SH-SY5Y (cell line): ENCODE measurements around the gene IFT88.

Experiments used
- GATA2 ChIP-seq: IDR thresholded peaks from 2 replicates; pipeline ENCODE4 v1.6.1; 2011; ENCODE audit warnings: mild to moderate bottlenecking, low read depth, low read length
- GATA3 ChIP-seq: IDR thresholded peaks from 2 replicates; pipeline ENCODE4 v1.6.1; 2011; ENCODE audit warnings: low read depth, mild to moderate bottlenecking, low read length, moderate library complexity

The IFT88 gene

DNA sequence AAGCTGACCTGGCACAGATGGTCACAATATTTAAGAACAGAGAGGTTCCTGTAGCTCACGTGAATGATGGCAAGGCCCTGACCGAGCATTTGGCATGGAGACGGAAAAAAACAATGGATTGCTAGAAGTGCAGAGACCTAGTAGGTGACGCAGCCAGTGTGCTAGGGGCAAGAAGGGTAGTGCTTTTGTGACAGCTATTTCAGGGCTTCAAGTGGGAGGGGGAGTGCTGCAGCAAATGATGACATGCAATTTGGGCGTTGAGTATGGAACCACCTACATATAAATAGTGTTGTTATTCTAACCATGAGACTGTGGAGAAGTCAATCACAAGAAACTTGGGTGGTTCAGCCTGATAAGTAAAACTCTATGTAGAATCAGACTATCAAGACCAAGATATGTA, 70.9 kb downstream of the IFT88 start:
- TF ChIP-seq GATA3 (no peak), GATA2 (no peak)

- TF ChIP-seq GATA2 (no peak), GATA3 (no peak)
Measured at GRCh38 chr13:20647758-20648157, 80.8 kb downstream of the IFT88 start.

- TF ChIP-seq GATA2, result no peak
- TF ChIP-seq GATA3, result no peak
Measured at GRCh38 chr13:20652946-20653345, 86.0 kb downstream of the IFT88 start.

GRCh38 chr13:20654156-20654555, 87.2 kb downstream of the IFT88 start:
- TF ChIP-seq GATA2, result no peak
- TF ChIP-seq GATA3, result no peak

GRCh38 chr13:20658451-20659040, 91.6 kb downstream of the IFT88 start:
- TF ChIP-seq GATA3 (no peak), GATA2 (no peak)

GRCh38 chr13:20664351-20664750, 97.4 kb downstream of the IFT88 start:
- TF ChIP-seq GATA2 (no peak), GATA3 (no peak)

GRCh38 chr13:20666948-20667347, 100.0 kb downstream of the IFT88 start:
- TF ChIP-seq GATA3, result no peak
- TF ChIP-seq GATA2, result no peak

DNA sequence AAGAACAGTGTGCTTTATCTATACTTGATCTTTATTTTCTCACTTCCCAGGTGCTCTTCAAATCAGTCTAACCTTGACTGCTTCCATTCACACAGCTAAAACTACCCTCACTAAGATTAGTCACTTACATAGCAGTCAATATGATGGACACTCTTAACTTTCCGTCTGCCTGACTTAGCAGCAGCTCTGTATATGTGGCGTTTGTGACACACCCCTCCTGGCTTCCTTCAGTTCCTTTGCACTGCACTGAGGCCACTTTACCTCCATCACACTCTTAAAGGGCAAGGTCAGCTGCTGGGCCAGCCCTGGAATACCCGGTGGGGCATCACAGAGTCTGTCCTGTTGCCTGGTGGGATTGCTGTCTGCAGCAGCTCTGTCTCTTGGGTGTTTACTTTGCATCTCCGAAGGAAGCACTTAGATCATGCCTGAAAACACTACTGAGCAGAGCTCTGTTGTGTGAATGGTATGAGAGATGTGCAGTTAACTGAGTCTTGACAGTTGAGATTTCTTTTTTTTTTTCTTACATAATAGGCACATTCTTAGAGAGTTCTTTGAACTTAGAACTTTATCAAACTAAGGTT, 101.0 kb downstream of the IFT88 start:
- TF ChIP-seq GATA3 (no peak), GATA2 (no peak)

- no peak for TF ChIP-seq GATA2
- no peak for TF ChIP-seq GATA3
Measured at GRCh38 chr13:20669162-20669561, 102.2 kb downstream of the IFT88 start.

DNA sequence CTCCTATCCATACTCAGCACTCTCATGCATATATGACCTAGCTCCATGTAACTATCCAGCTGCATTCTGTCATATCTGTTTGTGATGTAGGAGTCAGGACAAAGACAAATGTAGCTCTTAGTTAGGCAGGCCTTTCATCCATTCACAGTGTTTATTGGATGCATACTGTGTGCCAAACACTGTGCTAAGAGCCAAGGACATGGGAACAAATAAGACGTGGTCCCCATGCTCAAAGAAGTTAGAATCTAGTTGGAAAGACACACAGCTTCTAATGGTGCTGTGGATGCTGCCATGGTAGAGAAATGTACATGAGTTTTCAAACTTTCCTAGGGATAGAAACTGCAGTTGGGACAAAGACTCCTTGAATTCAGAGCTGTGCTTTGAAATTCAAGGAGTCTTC, 104.8 kb downstream of the IFT88 start:
- TF ChIP-seq GATA3, result no peak
- no peak for TF ChIP-seq GATA2

- no peak for TF ChIP-seq GATA3
- no peak for TF ChIP-seq GATA2
Measured at GRCh38 chr13:20672772-20673171, 105.8 kb downstream of the IFT88 start.

DNA sequence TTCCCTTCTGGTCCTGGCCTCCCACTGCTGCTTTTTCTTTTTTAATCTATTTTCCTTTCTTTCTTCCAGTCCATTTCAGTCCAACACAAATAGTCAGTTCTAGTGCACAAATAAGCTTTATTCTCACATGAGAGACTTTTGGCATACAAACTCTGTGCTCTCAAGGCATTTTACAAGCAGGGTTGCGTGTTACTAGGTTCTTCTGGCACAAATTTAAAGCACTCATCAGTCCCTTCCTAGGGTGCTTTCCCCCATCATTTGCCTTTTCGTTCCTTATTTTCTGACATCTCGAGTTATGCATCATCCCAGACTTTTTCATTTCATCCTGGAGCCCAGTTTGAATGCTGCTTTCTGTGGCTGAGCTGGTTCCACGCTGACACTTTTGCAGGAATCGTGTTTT, 106.8 kb downstream of the IFT88 start:
- TF ChIP-seq GATA2, result no peak
- TF ChIP-seq GATA3, result no peak

- no peak for TF ChIP-seq GATA3
- no peak for TF ChIP-seq GATA2
Measured at GRCh38 chr13:20676213-20676612, 109.3 kb downstream of the IFT88 start.

DNA sequence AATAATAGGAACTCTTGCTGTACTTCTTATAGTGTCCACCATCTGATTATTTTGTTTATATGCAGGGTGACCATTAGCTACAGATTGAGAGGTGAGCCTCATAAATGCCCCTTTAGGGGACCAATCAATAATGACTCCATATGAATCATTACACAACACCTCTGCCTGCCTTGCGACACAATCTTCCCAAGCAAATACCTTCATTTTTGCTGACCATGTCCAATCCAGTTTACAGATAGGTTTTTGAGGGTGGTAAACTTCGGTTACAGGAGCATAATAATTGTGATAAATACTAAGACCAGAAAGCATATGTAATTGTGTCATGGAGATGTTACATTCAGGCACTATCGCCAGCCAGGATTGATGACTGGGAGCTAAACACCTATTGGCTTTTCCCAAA, 112.9 kb downstream of the IFT88 start:
- TF ChIP-seq GATA3, result no peak
- no peak for TF ChIP-seq GATA2

GRCh38 chr13:20680416-20681080, 113.6 kb downstream of the IFT88 start:
- TF ChIP-seq GATA3, result no peak
- TF ChIP-seq GATA2, result no peak

GRCh38 chr13:20682061-20682460, 115.1 kb downstream of the IFT88 start:
- TF ChIP-seq GATA2 (no peak), GATA3 (no peak)
